ENCODE data around the gene ANKMY2.
"Not testable (repeated sequence)": the region's sequence is repeated elsewhere in the genome, so short reads cannot be mapped to it uniquely, and the experiment has no call there.

The ANKMY2 gene

GRCh38 chr7:16627236-16627635 lies 18.3 kb downstream of the ANKMY2 start:
- in situ Hi-C loops (cut with MboI; ENCODE audit: low sequenced_read_pairs): no loop called here

- in situ Hi-C loops (cut with MboI; ENCODE audit: low sequenced_read_pairs): no loop called here
Observed at GRCh38 chr7:16626388-16626787, 19.2 kb downstream of the ANKMY2 start.

- in situ Hi-C loops (cut with MboI; ENCODE audit: low sequenced_read_pairs): no loop called here
Observed at GRCh38 chr7:16619979-16620408, 25.6 kb downstream of the ANKMY2 start.

GRCh38 chr7:16616542-16616941 lies 29.0 kb downstream of the ANKMY2 start:
- in situ Hi-C loops (cut with MboI; ENCODE audit: low sequenced_read_pairs): no loop called here

GRCh38 chr7:16616122-16616521 lies 29.4 kb downstream of the ANKMY2 start:
- in situ Hi-C loops (cut with MboI; ENCODE audit: low sequenced_read_pairs): no loop called here

- in situ Hi-C loops (cut with MboI; ENCODE audit: low sequenced_read_pairs): no loop called here
Observed at GRCh38 chr7:16615228-16615627, 30.3 kb downstream of the ANKMY2 start.

- in situ Hi-C loops (cut with MboI; ENCODE audit: low sequenced_read_pairs): no loop called here
Observed at GRCh38 chr7:16611711-16612110, 33.8 kb downstream of the ANKMY2 start.

GRCh38 chr7:16609842-16610450 lies 35.6 kb downstream of the ANKMY2 start:
- in situ Hi-C loops (cut with MboI; ENCODE audit: low sequenced_read_pairs): no loop called here

- in situ Hi-C loops (cut with MboI; ENCODE audit: low sequenced_read_pairs): no loop called here
Observed at GRCh38 chr7:16606704-16607103, 38.9 kb downstream of the ANKMY2 start.

GRCh38 chr7:16604054-16604453 lies 41.5 kb downstream of the ANKMY2 start:
- in situ Hi-C loops (cut with MboI; ENCODE audit: low sequenced_read_pairs): no loop called here

GRCh38 chr7:16603633-16604032 lies 41.9 kb downstream of the ANKMY2 start:
- in situ Hi-C loops (cut with MboI; ENCODE audit: low sequenced_read_pairs): no loop called here

- in situ Hi-C loops (cut with MboI; ENCODE audit: low sequenced_read_pairs): no loop called here
Observed at GRCh38 chr7:16599860-16600259, 45.7 kb downstream of the ANKMY2 start.

- in situ Hi-C loops (cut with MboI; ENCODE audit: low sequenced_read_pairs): no loop called here
Observed at GRCh38 chr7:16598015-16598414, 47.5 kb downstream of the ANKMY2 start.

- in situ Hi-C loops (cut with MboI; ENCODE audit: low sequenced_read_pairs): not testable (repeated sequence)
Observed at GRCh38 chr7:16595596-16595995, 50.0 kb downstream of the ANKMY2 start.

GRCh38 chr7:16594676-16595075 lies 50.9 kb downstream of the ANKMY2 start:
- in situ Hi-C loops (cut with MboI; ENCODE audit: low sequenced_read_pairs): no loop called here

GRCh38 chr7:16594061-16594460 lies 51.5 kb downstream of the ANKMY2 start:
- in situ Hi-C loops (cut with MboI; ENCODE audit: low sequenced_read_pairs): no loop called here

GRCh38 chr7:16592395-16592794 lies 53.2 kb downstream of the ANKMY2 start:
- in situ Hi-C loops (cut with MboI; ENCODE audit: low sequenced_read_pairs): no loop called here

- in situ Hi-C loops (cut with MboI; ENCODE audit: low sequenced_read_pairs): no loop called here
Observed at GRCh38 chr7:16590424-16590823, 55.1 kb downstream of the ANKMY2 start.

GRCh38 chr7:16589881-16590280 lies 55.7 kb downstream of the ANKMY2 start:
- in situ Hi-C loops (cut with MboI; ENCODE audit: low sequenced_read_pairs): no loop called here

GRCh38 chr7:16587790-16588189 lies 57.8 kb downstream of the ANKMY2 start:
- in situ Hi-C loops (cut with MboI; ENCODE audit: low sequenced_read_pairs): no loop called here

- in situ Hi-C loops (cut with MboI; ENCODE audit: low sequenced_read_pairs): no loop called here
Observed at GRCh38 chr7:16587129-16587528, 58.4 kb downstream of the ANKMY2 start.

GRCh38 chr7:16586081-16586874 lies 59.3 kb downstream of the ANKMY2 start:
- in situ Hi-C loops (cut with MboI; ENCODE audit: low sequenced_read_pairs): no loop called here
